GM12878 (cell line): ENCODE data around the gene RHBDD1. TPM values are rescaled to one million over a fixed set of nuclear protein-coding genes. Genes with fewer than 3 reads are reported as not detected.

Experiments used
- ATAC-seq: fragments of 200-7000 bp; cut with Tn5 transposase; 3 replicates; pipeline ENCODE4 v1.9.1; 2020; ENCODE audit warnings: mild to moderate bottlenecking, moderate library complexity
- BruUV-seq: library from RNA; stranded (reverse); fragments of 400-500 nt; replicated peaks from 2 replicates; lab custom pipeline; 2021; lab: Mats Ljungman, UMichigan
- CTCF ChIA-PET: fragments of 300-600 bp; sonication (Branson Sonifier 250); formaldehyde crosslinking; extraction: SDS; loops from one replicate; lab custom pipeline; 2021; ENCODE audit warnings: inconsistent platforms; lab: Yijun Ruan, JAX
- POLR2A ChIA-PET: fragments of 350-600 bp; formaldehyde crosslinking; extraction: SDS; loops from one replicate; lab custom pipeline; 2021; ENCODE audit warnings: inconsistent platforms; lab: Charles Lee
- RAD21 ChIA-PET: fragments of 300-600 bp; sonication (Branson Sonifier 250); formaldehyde crosslinking; loops from one replicate; lab custom pipeline; 2023; ENCODE audit warnings: antibody characterized with exemption; ENCODE audit not compliant: unreplicated experiment; lab: Charles Lee
- SMC1A ChIA-PET: fragments of 300-600 bp; sonication (Branson Sonifier 250); formaldehyde crosslinking; loops from one replicate; lab custom pipeline; 2023; ENCODE audit not compliant: unreplicated experiment, uncharacterized antibody; lab: Charles Lee
- DNase-seq: peaks from one replicate; pipeline ENCODE4 v3.0.0-alpha.2; 2011; ENCODE audit warnings: low read depth, low spot score
- FAIRE-seq: peaks from 3 replicates; lab custom pipeline; 2011; peaks lifted over from hg19 to GRCh38; lab: Jason Lieb, UNC
- H2AFZ ChIP-seq: 2 replicates; pipeline ENCODE4 v1.6.0; 2011; ENCODE audit warnings: low read depth, low read length, control low read depth; ENCODE audit not compliant: control insufficient read depth
- H3K27ac ChIP-seq: 2 replicates; pipeline ENCODE4 v1.5.1; 2011; ENCODE audit warnings: control low read depth; ENCODE audit not compliant: control insufficient read depth, insufficient read depth
- H3K27me3 ChIP-seq, 2 experiments: replicated peaks in 1 of 2; 2 replicates each; pipeline versions ENCODE4 v1.6.0 to v1.6.1; 2011; ENCODE audit warnings: low read length in 1 of 2; ENCODE audit not compliant: control insufficient read depth in 2 of 2, insufficient read depth in 2 of 2
- H3K36me3 ChIP-seq, 2 experiments: 2 replicates each; pipeline ENCODE4 v1.5.1; 2011; ENCODE audit warnings: low read length in 1 of 2; ENCODE audit not compliant: control insufficient read depth in 2 of 2, insufficient read depth in 2 of 2
- H3K4me1 ChIP-seq: 2 replicates; pipeline ENCODE4 v1.6.1; 2011; ENCODE audit warnings: mild to moderate bottlenecking, low read length, moderate library complexity, mixed read lengths; ENCODE audit not compliant: control insufficient read depth, insufficient read depth
- H3K4me2 ChIP-seq: 2 replicates; pipeline ENCODE4 v1.6.0; 2011; ENCODE audit warnings: control low read depth; ENCODE audit not compliant: control insufficient read depth, insufficient read depth
- H3K4me3 ChIP-seq: fragments of 200-600 bp; sonication (generic); 2 replicates; pipeline ENCODE4 v1.5.1; 2016
- H3K79me2 ChIP-seq: 2 replicates; pipeline ENCODE4 v1.6.0; 2011; ENCODE audit warnings: low read length; ENCODE audit not compliant: control insufficient read depth, insufficient read depth
- H3K9ac ChIP-seq: 2 replicates; pipeline ENCODE4 v1.8.0; 2011; ENCODE audit warnings: low read length, control low read depth, mixed read lengths; ENCODE audit not compliant: control insufficient read depth, insufficient read depth
- H3K9me3 ChIP-seq: replicated peaks from 3 replicates; pipeline ENCODE4 v1.5.1; 2011; ENCODE audit warnings: mild to moderate bottlenecking, low read length; ENCODE audit not compliant: control insufficient read depth, insufficient read depth
- H4K20me1 ChIP-seq: 2 replicates; pipeline ENCODE4 v1.6.0; 2011; ENCODE audit not compliant: control insufficient read depth, insufficient read depth
- BHLHE40 ChIP-seq, 2 experiments: fragments of 450-650 bp in 1 of 2; IDR thresholded peaks; 2 replicates each; pipeline ENCODE4 v1.6.1; 2011 to 2017; ENCODE audit warnings: low read depth in 2 of 2, borderline replicate concordance in 1 of 2, improper control_type of control experiment in 1 of 2, low read length in 1 of 2, mild to moderate bottlenecking in 1 of 2
- ESRRA ChIP-seq: IDR thresholded peaks from 2 replicates; pipeline ENCODE4 v1.6.1; 2012; ENCODE audit warnings: mild to moderate bottlenecking, low read length, improper control_type of control experiment
- HDAC2 ChIP-seq: fragments of 200-600 bp; sonication (generic); IDR thresholded peaks from 2 replicates; pipeline ENCODE4 v1.6.1; 2017
- NFIC ChIP-seq: IDR thresholded peaks from 2 replicates; pipeline ENCODE4 v1.6.1; 2012; ENCODE audit warnings: low read depth, mild to moderate bottlenecking, inconsistent platforms, low read length, moderate library complexity
- ZNF384 ChIP-seq: IDR thresholded peaks from 2 replicates; pipeline ENCODE4 v1.6.1; 2012; ENCODE audit warnings: low read depth, mild to moderate bottlenecking, low read length, improper control_type of control experiment, borderline replicate concordance
- ZNF687 ChIP-seq: fragments of 450-650 bp; IDR thresholded peaks from 2 replicates; pipeline ENCODE4 v1.6.1; 2017; ENCODE audit warnings: mild to moderate bottlenecking, moderate library complexity
- WGBS: methylation state at CpG from one replicate; pipeline ENCODE4 v1.1.6; 2016; ENCODE audit warnings: low lambda C conversion rate; ENCODE audit not compliant: insufficient replicate concordance, insufficient coverage; ENCODE audit errors: missing lambda C conversion rate; 5-methylcytosine and 5-hydroxymethylcytosine counted together
- in situ Hi-C: fragments of 300-500 bp; cut with MboI; formaldehyde crosslinking; loops from 9 replicates; pipeline ENCODE4 v1.14.3; 2018; ENCODE audit warnings: mixed read lengths
- intact Hi-C: fragments of 100-400 bp; cut with micrococcal nuclease; formaldehyde crosslinking; loops from one replicate; pipeline ENCODE4 v1.14.2; 2022; ENCODE audit not compliant: unreplicated experiment
- polyA plus RNA-seq, 11 experiments: library from polyadenylated mRNA; depleted of rRNA in 4 of 11; unstranded in 6 of 11; stranded (reverse) in 5 of 11; fragments of >200 nt; fragmentation: Nextera tagmentation in 4 of 11; fragmentation: Illumina TruSeq in 1 of 11; extraction: Ambion mirVana in 4 of 11; extraction: Trizol in 1 of 11; gene quantifications; 1 replicate in 1 of 11; 2 replicates in 10 of 11; pipeline versions ENCODE4 v1.2.1 to v1.2.3, GENCODE V29; 2011 to 2016; ENCODE audit warnings: inconsistent platforms in 2 of 11, missing spikeins in 2 of 11, low read depth in 1 of 11
- total RNA-seq, 4 experiments: library from RNA; depleted of rRNA in 3 of 4; stranded (reverse); fragments of >200 nt in 3 of 4; fragmentation: Illumina TruSeq in 1 of 4; extraction: Trizol in 1 of 4; gene quantifications; 2 replicates each; pipeline versions ENCODE4 v1.2.1 to v1.2.3, GENCODE V29; 2013 to 2021

Gene RHBDD1
- total and polyA plus RNA-seq, 10 of the 15 experiments (the other 5 are each of a cell fraction or from before 2014, with no cell fraction given) = 7.1 to 36.4 (median 14.7) TPM

GRCh38 chr2:226825056-226825455 lies 10.8 kb upstream of the RHBDD1 start:
- no peak overlapping the region for H2AFZ ChIP-seq
- RAD21 ChIA-PET = no interaction called here
- H3K36me3 ChIP-seq = no peaks in the 10 kb centered on the region
- intact Hi-C loops = no loop called here
- no peak for ATAC-seq
- in situ Hi-C loops = loop anchor here (25.0 kb wide), 1 partner anchor 962 kb away; no protein-coding TSS in a partner anchor
- no peak overlapping the region for H3K4me2 ChIP-seq
- no peaks in the 10 kb centered on the region for H3K27me3 ChIP-seq
- no peaks in the 10 kb centered on the region for H3K4me1 ChIP-seq
- FAIRE-seq = no peak
- H3K4me3 ChIP-seq = no peak overlapping the region
- WGBS = 52% methylated on average over 2 of the region's 2 CpGs
- TF ChIP-seq ESRRA (no peak), HDAC2 (no peak), ZNF687 (no peak), ZNF384 (no peak), BHLHE40 (IDR thresholded peaks at IDR 0.05; ENCODE audit: borderline replicate concordance in 1 of 2, low read depth in 2 of 2, low read length in 1 of 2) (no peak), NFIC (no peak)
- no peaks in the 10 kb centered on the region for H4K20me1 ChIP-seq
- SMC1A ChIA-PET = interaction anchor here (1.1 to 2.0 kb wide), 3 partner anchors 10 to 22 kb away, joined by 3 to 9 read pairs (median 4); partner anchors contain the start of gene RHBDD1
- POLR2A ChIA-PET = no interaction called here
- no peaks in the 10 kb centered on the region for H3K79me2 ChIP-seq
- H3K27ac ChIP-seq = no peak overlapping the region
- no peak for DNase-seq
- no peaks in the 10 kb centered on the region for H3K9me3 ChIP-seq
- BruUV-seq = no TSS peak
- no peak overlapping the region for H3K9ac ChIP-seq
- CTCF ChIA-PET = interaction anchor here (0.6 to 1.0 kb wide), 3 partner anchors 23 to 499 kb away, joined by 3 read pairs; no protein-coding TSS in a partner anchor
